GM21381 (cell line): Measurements from ENCODE around the gene PRL.

Source experiments
- ATAC-seq: cut with Tn5 transposase; IDR thresholded peaks from one replicate; pipeline ENCODE4 v1.9.1; 2021; ENCODE audit warnings: mild to moderate bottlenecking, moderate library complexity; ENCODE audit not compliant: unreplicated experiment

The PRL gene

GRCh38 chr6:22296067-22296466 is 769 bp downstream of the PRL start:
- ATAC-seq, result no peak

- no peak for ATAC-seq
Measured at GRCh38 chr6:22295145-22295544, 1.7 kb downstream of the PRL start.

- ATAC-seq, result no peak
Measured at GRCh38 chr6:22294301-22294700, 2.5 kb downstream of the PRL start.

GRCh38 chr6:22290045-22290444 is 6.8 kb downstream of the PRL start:
- no peak for ATAC-seq

- ATAC-seq, result no peak
Measured at GRCh38 chr6:22288721-22289120, 8.1 kb downstream of the PRL start.

- ATAC-seq, result no peak
Measured at GRCh38 chr6:22284666-22285065, 12.2 kb downstream of the PRL start.

GRCh38 chr6:22281341-22282085 is 15.3 kb downstream of the PRL start:
- no peak for ATAC-seq

GRCh38 chr6:22279427-22279826 is 17.4 kb downstream of the PRL start:
- no peak for ATAC-seq

GRCh38 chr6:22271081-22271480 is 25.8 kb downstream of the PRL start:
- ATAC-seq, result peak; percentile 80

GRCh38 chr6:22263748-22264147 is 33.1 kb downstream of the PRL start:
- ATAC-seq, result no peak

- ATAC-seq, result no peak
Measured at GRCh38 chr6:22254886-22255285, 42.0 kb downstream of the PRL start.

- no peak for ATAC-seq
Measured at GRCh38 chr6:22253955-22254655, 42.7 kb downstream of the PRL start.

GRCh38 chr6:22251348-22251747 is 45.5 kb downstream of the PRL start:
- ATAC-seq, result no peak

- no peak for ATAC-seq
Measured at GRCh38 chr6:22250486-22250885, 46.4 kb downstream of the PRL start.

GRCh38 chr6:22249711-22250350 is 47.0 kb downstream of the PRL start:
- no peak for ATAC-seq

- ATAC-seq, result no peak
Measured at GRCh38 chr6:22248513-22249308, 48.1 kb downstream of the PRL start.

GRCh38 chr6:22247916-22248482 is 48.8 kb downstream of the PRL start:
- no peak for ATAC-seq

- ATAC-seq, result no peak
Measured at GRCh38 chr6:22240025-22240424, 56.8 kb downstream of the PRL start.

GRCh38 chr6:22239261-22239921 is 57.4 kb downstream of the PRL start:
- ATAC-seq, result no peak

- ATAC-seq, result no peak
Measured at GRCh38 chr6:22238861-22239260, 58.0 kb downstream of the PRL start.
